Liver (tissue), 9 donors: ENCODE data around the gene ABLIM2. TPM values are rescaled to one million over a fixed set of nuclear protein-coding genes. Genes with fewer than 3 reads are reported as not detected.

Experiments
- DNase-seq: peaks from one replicate; pipeline ENCODE4 v3.0.0-alpha.2; 2017; ENCODE audit warnings: low spot score
- H3K27ac ChIP-seq, 2 donors: one replicate each; pipeline ENCODE4 v1.7.0; 2013; ENCODE audit warnings: inconsistent platforms in 2 of 2, low read length in 2 of 2, control low read depth in 1 of 2, low read depth in 1 of 2, mild to moderate bottlenecking in 1 of 2
- H3K27me3 ChIP-seq, 4 donors: one replicate each; pipeline versions ENCODE4 v1.6.1 to v1.7.0; 2013; ENCODE audit warnings: low read length in 3 of 4, inconsistent platforms in 1 of 4, mild to moderate bottlenecking in 1 of 4, moderate library complexity in 1 of 4; ENCODE audit not compliant: control insufficient read depth in 4 of 4, insufficient read depth in 4 of 4
- H3K36me3 ChIP-seq, 4 donors: one replicate each; pipeline versions ENCODE4 v1.6.1 to v1.7.0; 2013; ENCODE audit warnings: low read length in 3 of 4, mild to moderate bottlenecking in 3 of 4, low read depth in 1 of 4, moderate library complexity in 1 of 4; ENCODE audit not compliant: control insufficient read depth in 4 of 4, insufficient read depth in 3 of 4
- H3K4me1 ChIP-seq, 4 donors: one replicate each; pipeline versions ENCODE4 v1.6.1 to v1.7.0; 2013; ENCODE audit warnings: low read length in 3 of 4, mild to moderate bottlenecking in 3 of 4, moderate library complexity in 1 of 4; ENCODE audit not compliant: control insufficient read depth in 4 of 4, insufficient read depth in 4 of 4
- H3K4me3 ChIP-seq, 3 donors: one replicate each; pipeline versions ENCODE4 v1.6.1 to v1.7.0; 2013; ENCODE audit warnings: low read length in 3 of 3, control low read depth in 1 of 3, low read depth in 1 of 3, mild to moderate bottlenecking in 1 of 3
- H3K9ac ChIP-seq, 2 donors: one replicate each; pipeline ENCODE4 v1.7.0; 2013; ENCODE audit warnings: low read length in 2 of 2, mild to moderate bottlenecking in 2 of 2, moderate library complexity in 2 of 2, control low read depth in 1 of 2, low read depth in 1 of 2
- H3K9me3 ChIP-seq, 4 donors: one replicate each; pipeline versions ENCODE4 v1.6.1 to v1.7.0; 2013; ENCODE audit warnings: low read length in 3 of 4; ENCODE audit not compliant: control insufficient read depth in 4 of 4
- EGR1 ChIP-seq, 2 donors: IDR thresholded peaks; 2 replicates each; pipeline ENCODE4 v1.6.1; 2016 to 2018; ENCODE audit warnings: antibody characterized with exemption in 2 of 2, low read depth in 2 of 2
- FOXA1 ChIP-seq: IDR thresholded peaks from 2 replicates; pipeline ENCODE4 v1.6.1; 2016; ENCODE audit warnings: antibody characterized with exemption
- FOXA2 ChIP-seq: IDR thresholded peaks from 2 replicates; pipeline ENCODE4 v1.6.1; 2016; ENCODE audit warnings: antibody characterized with exemption
- GABPA ChIP-seq, 2 donors: IDR thresholded peaks in 1 of 2; conservative IDR thresholded peaks in 1 of 2; 2 replicates each; pipeline ENCODE4 v1.6.1; 2016; ENCODE audit warnings: antibody characterized with exemption in 2 of 2, mild to moderate bottlenecking in 1 of 2, moderate library complexity in 1 of 2
- HNF4A ChIP-seq, 2 donors: conservative IDR thresholded peaks; 2 replicates each; pipeline ENCODE4 v1.6.1; 2016; ENCODE audit warnings: antibody characterized with exemption in 2 of 2, mild to moderate bottlenecking in 2 of 2
- HNF4G ChIP-seq: IDR thresholded peaks from 2 replicates; pipeline ENCODE4 v1.6.1; 2016; ENCODE audit warnings: antibody characterized with exemption
- JUND ChIP-seq, 2 donors: IDR thresholded peaks; 2 replicates each; pipeline ENCODE4 v1.6.1; 2016; ENCODE audit warnings: antibody characterized with exemption in 2 of 2
- NR2F2 ChIP-seq: IDR thresholded peaks from 2 replicates; pipeline ENCODE4 v1.6.1; 2016; ENCODE audit warnings: antibody characterized with exemption
- RAD21 ChIP-seq, 2 donors: IDR thresholded peaks; 2 replicates each; pipeline ENCODE4 v1.6.1; 2016; ENCODE audit warnings: antibody characterized with exemption in 2 of 2, mild to moderate bottlenecking in 2 of 2
- RXRA ChIP-seq, 2 donors: IDR thresholded peaks; 2 replicates each; pipeline ENCODE4 v1.6.1; 2017 to 2018; ENCODE audit warnings: antibody characterized with exemption in 2 of 2, mild to moderate bottlenecking in 1 of 2
- SP1 ChIP-seq: IDR thresholded peaks from 2 replicates; pipeline ENCODE4 v1.6.1; 2018; ENCODE audit warnings: antibody characterized with exemption, mild to moderate bottlenecking
- TAF1 ChIP-seq: conservative IDR thresholded peaks from 2 replicates; pipeline ENCODE4 v1.6.1; 2016; ENCODE audit warnings: antibody characterized with exemption, mild to moderate bottlenecking
- YY1 ChIP-seq: IDR thresholded peaks from 2 replicates; pipeline ENCODE4 v1.6.1; 2016; ENCODE audit warnings: antibody characterized with exemption, mild to moderate bottlenecking
- WGBS: extraction: QIAGEN DNeasy Blood & Tissue Kit; methylation state at CpG from one replicate; pipeline ENCODE4 v1.1.7; 2013; 5-methylcytosine and 5-hydroxymethylcytosine counted together
- polyA plus RNA-seq, 2 donors: library from polyadenylated mRNA; stranded (reverse) in 1 of 2; unstranded in 1 of 2; fragments of 200-250 nt in 1 of 2; fragments of >200 nt in 1 of 2; fragmentation: Nextera tagmentation in 1 of 2; extraction: Ambion mirVana in 1 of 2; gene quantifications; one replicate each; pipeline versions ENCODE4 v1.2.1 to v1.2.3, GENCODE V29; 2013 to 2015
- total RNA-seq, 2 donors: library from RNA; depleted of rRNA; stranded (reverse); fragments of >200 nt; gene quantifications; one replicate each; pipeline ENCODE4 v1.2.3, GENCODE V29; 2014
- TF ChIP-seq, protein P1 (sequence below): IDR thresholded peaks from 2 replicates; pipeline ENCODE4 v1.6.1; 2016; ENCODE audit warnings: antibody characterized with exemption
- TF ChIP-seq, protein P2 (sequence below): IDR thresholded peaks from 2 replicates; pipeline ENCODE4 v1.6.1; 2016; ENCODE audit warnings: antibody characterized with exemption
- TF ChIP-seq, protein P3 (sequence below): IDR thresholded peaks from 2 replicates; pipeline ENCODE4 v1.6.1; 2016; ENCODE audit warnings: antibody characterized with exemption, mild to moderate bottlenecking
- TF ChIP-seq, protein P4 (sequence below): fragments of 150-350 bp; IDR thresholded peaks from 2 replicates; pipeline ENCODE4 v1.5.1; 2017; ENCODE audit warnings: improper control_type of control experiment, low read depth, low read length; ENCODE audit not compliant: missing input control
- TF ChIP-seq, protein P5 (sequence below): IDR thresholded peaks from 2 replicates; pipeline ENCODE4 v1.6.1; 2016; ENCODE audit warnings: antibody characterized with exemption
- donor health status: healthy.
- donor health status: healthy.
- donor health status: healthy.
- donor health status: healthy.
- donor health status: healthy.

ABLIM2 gene
- total and polyA plus RNA-seq, 4 donors = 0.75 to 2.5 (median 0.93) TPM

DNA sequence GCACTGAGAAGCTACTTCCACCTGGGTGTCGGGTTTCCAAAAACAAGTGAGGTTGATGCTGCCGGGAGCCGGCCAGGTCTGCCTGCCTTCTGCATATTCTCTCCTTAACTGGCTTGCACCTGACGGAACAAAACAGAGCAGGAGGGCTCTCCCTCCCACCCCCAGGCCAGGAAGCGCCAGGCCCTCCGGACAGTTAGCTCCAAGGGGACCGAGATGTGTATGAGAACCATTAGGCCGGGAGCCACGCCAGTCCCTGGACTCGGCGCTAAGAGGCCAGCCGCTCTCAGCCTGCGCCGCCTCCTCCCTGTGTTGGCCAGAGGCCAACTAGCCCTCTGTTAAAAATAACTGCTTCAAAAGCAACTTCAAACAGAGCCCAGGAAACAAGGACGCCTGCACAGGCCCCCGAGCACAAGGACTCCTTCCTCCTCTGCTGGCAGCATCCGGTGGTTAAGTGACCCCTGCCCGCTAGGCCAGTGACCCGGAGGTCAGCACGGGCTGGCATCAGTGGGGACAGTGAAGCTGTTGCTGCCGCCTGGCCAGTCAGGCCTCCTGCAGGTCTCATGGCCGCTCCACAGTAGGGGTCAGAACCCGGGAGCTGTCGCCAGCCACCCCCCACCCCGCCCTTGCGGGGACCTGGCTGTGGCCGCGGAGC, 107.9 kb downstream of the ABLIM2 start:
- Histone ChIP-seq H3K9ac (no peak overlapping the region), H3K4me3 (no peak overlapping the region)
- DNase-seq = peak; percentile 64

More for the DNA sequence above, 107.9 kb downstream of the ABLIM2 start:
- WGBS = 24% methylated on average over 28 of the region's 28 CpGs
- Histone ChIP-seq H3K27ac (peak overlapping the region in 1 of 2 donors; percentile 50), H3K4me1 (peaks cover 4 to 12% (median 6%) of the 10 kb centered on the region in 4 donors), H3K27me3 (no peaks in the 10 kb centered on the region), H3K9me3 (peaks cover 0 to 3% (median 0%) of the 10 kb centered on the region in 4 donors), H3K36me3 (no peaks in the 10 kb centered on the region)
- no peak for TF ChIP-seq EGR1 (IDR thresholded peaks at IDR 0.05; ENCODE audit: low read depth in 2 of 2)
- no peak for TF ChIP-seq TAF1
- TF ChIP-seq, protein P1, sequence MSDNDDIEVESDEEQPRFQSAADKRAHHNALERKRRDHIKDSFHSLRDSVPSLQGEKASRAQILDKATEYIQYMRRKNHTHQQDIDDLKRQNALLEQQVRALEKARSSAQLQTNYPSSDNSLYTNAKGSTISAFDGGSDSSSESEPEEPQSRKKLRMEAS = no peak
- TF ChIP-seq FOXA2 = no peak
- TF ChIP-seq GABPA (IDR thresholded peaks at IDR 0.05 in 1 of 2, conservative IDR thresholded peaks at IDR 0.05 in 1 of 2) = peak in 1 of 2 donors; percentile 45
- TF ChIP-seq, protein P2, sequence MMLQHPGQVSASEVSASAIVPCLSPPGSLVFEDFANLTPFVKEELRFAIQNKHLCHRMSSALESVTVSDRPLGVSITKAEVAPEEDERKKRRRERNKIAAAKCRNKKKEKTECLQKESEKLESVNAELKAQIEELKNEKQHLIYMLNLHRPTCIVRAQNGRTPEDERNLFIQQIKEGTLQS = no peak
- TF ChIP-seq YY1 = no peak
- peak; percentile 92 for TF ChIP-seq NR2F2
- TF ChIP-seq, protein P3, sequence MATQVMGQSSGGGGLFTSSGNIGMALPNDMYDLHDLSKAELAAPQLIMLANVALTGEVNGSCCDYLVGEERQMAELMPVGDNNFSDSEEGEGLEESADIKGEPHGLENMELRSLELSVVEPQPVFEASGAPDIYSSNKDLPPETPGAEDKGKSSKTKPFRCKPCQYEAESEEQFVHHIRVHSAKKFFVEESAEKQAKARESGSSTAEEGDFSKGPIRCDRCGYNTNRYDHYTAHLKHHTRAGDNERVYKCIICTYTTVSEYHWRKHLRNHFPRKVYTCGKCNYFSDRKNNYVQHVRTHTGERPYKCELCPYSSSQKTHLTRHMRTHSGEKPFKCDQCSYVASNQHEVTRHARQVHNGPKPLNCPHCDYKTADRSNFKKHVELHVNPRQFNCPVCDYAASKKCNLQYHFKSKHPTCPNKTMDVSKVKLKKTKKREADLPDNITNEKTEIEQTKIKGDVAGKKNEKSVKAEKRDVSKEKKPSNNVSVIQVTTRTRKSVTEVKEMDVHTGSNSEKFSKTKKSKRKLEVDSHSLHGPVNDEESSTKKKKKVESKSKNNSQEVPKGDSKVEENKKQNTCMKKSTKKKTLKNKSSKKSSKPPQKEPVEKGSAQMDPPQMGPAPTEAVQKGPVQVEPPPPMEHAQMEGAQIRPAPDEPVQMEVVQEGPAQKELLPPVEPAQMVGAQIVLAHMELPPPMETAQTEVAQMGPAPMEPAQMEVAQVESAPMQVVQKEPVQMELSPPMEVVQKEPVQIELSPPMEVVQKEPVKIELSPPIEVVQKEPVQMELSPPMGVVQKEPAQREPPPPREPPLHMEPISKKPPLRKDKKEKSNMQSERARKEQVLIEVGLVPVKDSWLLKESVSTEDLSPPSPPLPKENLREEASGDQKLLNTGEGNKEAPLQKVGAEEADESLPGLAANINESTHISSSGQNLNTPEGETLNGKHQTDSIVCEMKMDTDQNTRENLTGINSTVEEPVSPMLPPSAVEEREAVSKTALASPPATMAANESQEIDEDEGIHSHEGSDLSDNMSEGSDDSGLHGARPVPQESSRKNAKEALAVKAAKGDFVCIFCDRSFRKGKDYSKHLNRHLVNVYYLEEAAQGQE = no peak
- peak in 1 of 2 donors; percentile 62 for TF ChIP-seq RAD21 (IDR thresholded peaks at IDR 0.05)
- TF ChIP-seq, protein P4, sequence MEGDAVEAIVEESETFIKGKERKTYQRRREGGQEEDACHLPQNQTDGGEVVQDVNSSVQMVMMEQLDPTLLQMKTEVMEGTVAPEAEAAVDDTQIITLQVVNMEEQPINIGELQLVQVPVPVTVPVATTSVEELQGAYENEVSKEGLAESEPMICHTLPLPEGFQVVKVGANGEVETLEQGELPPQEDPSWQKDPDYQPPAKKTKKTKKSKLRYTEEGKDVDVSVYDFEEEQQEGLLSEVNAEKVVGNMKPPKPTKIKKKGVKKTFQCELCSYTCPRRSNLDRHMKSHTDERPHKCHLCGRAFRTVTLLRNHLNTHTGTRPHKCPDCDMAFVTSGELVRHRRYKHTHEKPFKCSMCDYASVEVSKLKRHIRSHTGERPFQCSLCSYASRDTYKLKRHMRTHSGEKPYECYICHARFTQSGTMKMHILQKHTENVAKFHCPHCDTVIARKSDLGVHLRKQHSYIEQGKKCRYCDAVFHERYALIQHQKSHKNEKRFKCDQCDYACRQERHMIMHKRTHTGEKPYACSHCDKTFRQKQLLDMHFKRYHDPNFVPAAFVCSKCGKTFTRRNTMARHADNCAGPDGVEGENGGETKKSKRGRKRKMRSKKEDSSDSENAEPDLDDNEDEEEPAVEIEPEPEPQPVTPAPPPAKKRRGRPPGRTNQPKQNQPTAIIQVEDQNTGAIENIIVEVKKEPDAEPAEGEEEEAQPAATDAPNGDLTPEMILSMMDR = no peak
- TF ChIP-seq SP1 = peak; percentile 68
- no peak for TF ChIP-seq JUND (IDR thresholded peaks at IDR 0.05)
- TF ChIP-seq RXRA (IDR thresholded peaks at IDR 0.05) = peak; percentile 99 to 100
- peak; percentile 48 to 59 for TF ChIP-seq HNF4A (conservative IDR thresholded peaks at IDR 0.05)
- TF ChIP-seq FOXA1 = no peak
- no peak for TF ChIP-seq HNF4G
- TF ChIP-seq, protein P5, sequence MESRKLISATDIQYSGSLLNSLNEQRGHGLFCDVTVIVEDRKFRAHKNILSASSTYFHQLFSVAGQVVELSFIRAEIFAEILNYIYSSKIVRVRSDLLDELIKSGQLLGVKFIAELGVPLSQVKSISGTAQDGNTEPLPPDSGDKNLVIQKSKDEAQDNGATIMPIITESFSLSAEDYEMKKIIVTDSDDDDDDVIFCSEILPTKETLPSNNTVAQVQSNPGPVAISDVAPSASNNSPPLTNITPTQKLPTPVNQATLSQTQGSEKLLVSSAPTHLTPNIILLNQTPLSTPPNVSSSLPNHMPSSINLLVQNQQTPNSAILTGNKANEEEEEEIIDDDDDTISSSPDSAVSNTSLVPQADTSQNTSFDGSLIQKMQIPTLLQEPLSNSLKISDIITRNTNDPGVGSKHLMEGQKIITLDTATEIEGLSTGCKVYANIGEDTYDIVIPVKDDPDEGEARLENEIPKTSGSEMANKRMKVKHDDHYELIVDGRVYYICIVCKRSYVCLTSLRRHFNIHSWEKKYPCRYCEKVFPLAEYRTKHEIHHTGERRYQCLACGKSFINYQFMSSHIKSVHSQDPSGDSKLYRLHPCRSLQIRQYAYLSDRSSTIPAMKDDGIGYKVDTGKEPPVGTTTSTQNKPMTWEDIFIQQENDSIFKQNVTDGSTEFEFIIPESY = no peak
